Neural cell (in vitro differentiated cells): ENCODE data around the gene SLC22A23.

Source experiments
- CTCF ChIP-seq: fragments of 450-650 bp; IDR thresholded peaks from 2 replicates; pipeline ENCODE4 v1.5.1; 2014; ENCODE audit warnings: antibody characterized with exemption, mild to moderate bottlenecking, moderate library complexity; ENCODE audit not compliant: poor library complexity, severe bottlenecking
- EP300 ChIP-seq: fragments of 450-650 bp; conservative IDR thresholded peaks from 2 replicates; pipeline ENCODE4 v1.6.1; 2014; ENCODE audit warnings: antibody characterized with exemption, mild to moderate bottlenecking, moderate library complexity; ENCODE audit not compliant: poor library complexity, severe bottlenecking
- EZH2 ChIP-seq: fragments of 200-600, 300-800 bp; shearing (Covaris generic), sonication (generic); IDR thresholded peaks from 2 replicates; pipeline ENCODE4 v1.6.1; 2014; ENCODE audit warnings: antibody characterized with exemption, low read length, borderline replicate concordance, mild to moderate bottlenecking; ENCODE audit not compliant: insufficient read depth, poor library complexity, severe bottlenecking
- POLR2AphosphoS5 ChIP-seq: IDR thresholded peaks from 2 replicates; pipeline ENCODE4 v1.6.1; 2012
- RAD21 ChIP-seq: fragments of 450-650 bp; conservative IDR thresholded peaks from 2 replicates; pipeline ENCODE4 v1.6.1; 2014; ENCODE audit warnings: antibody characterized with exemption, mild to moderate bottlenecking, moderate library complexity
- REST ChIP-seq: IDR thresholded peaks from 2 replicates; pipeline ENCODE4 v1.6.1; 2012; ENCODE audit warnings: borderline replicate concordance
- TAF1 ChIP-seq: IDR thresholded peaks from 2 replicates; pipeline ENCODE4 v1.6.1; 2012; ENCODE audit warnings: low read depth

- TF ChIP-seq CTCF (no peak), REST (no peak), POLR2AphosphoS5 (no peak), RAD21 (no peak), EZH2 (no peak), EP300 (no peak), TAF1 (no peak)
Measured at GRCh38 chr6:3252861-3253596, 203.8 kb downstream of the SLC22A23 start.
